Lung (tissue), 12 donors: ENCODE data around the gene MUSTN1. TPM values are rescaled to one million over a fixed set of nuclear protein-coding genes. Genes with fewer than 3 reads are reported as not detected.

ENCODE experiments used
- ATAC-seq: fragments of 200-7000 bp; cut with Tn5 transposase; one replicate; pipeline ENCODE4 v1.9.1; 2020; ENCODE audit warnings: moderate number of reproducible peaks; ENCODE audit not compliant: insufficient read depth, low FRiP score
- DNase-seq, 3 donors: peaks; one replicate each; pipeline ENCODE4 v3.0.0-alpha.2; 2013 to 2017
- H3K27ac ChIP-seq, 2 donors: one replicate each; pipeline ENCODE4 v1.5.1; 2013; ENCODE audit warnings: mild to moderate bottlenecking in 2 of 2, moderate library complexity in 2 of 2, control low read depth in 1 of 2, inconsistent platforms in 1 of 2, low read depth in 1 of 2, low read length in 1 of 2
- H3K27me3 ChIP-seq, 3 donors: one replicate each; pipeline ENCODE4 v1.5.1; 2013; ENCODE audit warnings: low read length in 2 of 3; ENCODE audit not compliant: control insufficient read depth in 3 of 3, insufficient read depth in 3 of 3
- H3K36me3 ChIP-seq, 4 donors: one replicate each; pipeline ENCODE4 v1.5.1; 2013; ENCODE audit warnings: low read length in 4 of 4, mild to moderate bottlenecking in 1 of 4, moderate library complexity in 1 of 4; ENCODE audit not compliant: control insufficient read depth in 4 of 4, insufficient read depth in 4 of 4
- H3K4me1 ChIP-seq, 5 donors: one replicate each; pipeline ENCODE4 v1.5.1; 2013; ENCODE audit warnings: low read length in 5 of 5, mild to moderate bottlenecking in 2 of 5, moderate library complexity in 1 of 5; ENCODE audit not compliant: control insufficient read depth in 5 of 5, insufficient read depth in 5 of 5
- H3K4me3 ChIP-seq: one replicate; pipeline ENCODE4 v1.5.1; 2013; ENCODE audit warnings: mild to moderate bottlenecking, control low read depth, moderate library complexity
- H3K9ac ChIP-seq, 2 donors: one replicate each; pipeline ENCODE4 v1.5.1; 2013; ENCODE audit warnings: low read length in 2 of 2, control low read depth in 1 of 2; ENCODE audit not compliant: insufficient read depth in 1 of 2
- H3K9me3 ChIP-seq, 4 donors: one replicate each; pipeline ENCODE4 v1.5.1; 2013; ENCODE audit warnings: low read length in 3 of 4, mild to moderate bottlenecking in 1 of 4, moderate library complexity in 1 of 4; ENCODE audit not compliant: control insufficient read depth in 4 of 4, insufficient read depth in 3 of 4
- CTCF ChIP-seq: IDR thresholded peaks from 2 replicates; pipeline ENCODE4 v1.5.1; 2012; ENCODE audit warnings: mild to moderate bottlenecking; ENCODE audit errors: control extremely low read depth, extremely low read depth
- WGBS, 2 donors: extraction: QIAGEN DNeasy Blood & Tissue Kit; methylation state at CpG; one replicate each; pipeline ENCODE4 v1.1.7; 2013; 5-methylcytosine and 5-hydroxymethylcytosine counted together
- polyA plus RNA-seq, 2 donors: library from polyadenylated mRNA; stranded (reverse); fragments of 200-250 nt; gene quantifications; one replicate each; pipeline ENCODE4 v1.2.1, GENCODE V29; 2013
- total RNA-seq, 2 donors: library from RNA; depleted of rRNA in 1 of 2; stranded (reverse); fragments of >200 nt in 1 of 2; gene quantifications; one replicate each; pipeline ENCODE4 v1.2.1, GENCODE V29; 2014 to 2021
- donor health status: control.
- donor health status: control.
- donor health status: Bipolar disorder and iron deficiency.
- donor health status: healthy.
- donor health status: DM: yes; HTN: yes; CAD: no.

MUSTN1 gene
- total and polyA plus RNA-seq, 4 donors, result 3.3 to 39.0 (median 7.8) TPM

- ATAC-seq (no peak), DNase-seq (no peak)
- TF ChIP-seq CTCF, result no peak
- WGBS, 2 donors, result 82 to 87% methylated on average over 16 of the region's 16 CpGs
- H3K4me3 ChIP-seq, result no peak within 1 kb of the TSS
- no peaks in the 10 kb centered on the region for H3K9me3 ChIP-seq
- no peak within 1 kb of the TSS for H3K9ac ChIP-seq
- H3K36me3 ChIP-seq, result peaks cover 0 to 12% (median 0%) of the 10 kb centered on the region in 4 donors
- H3K27ac ChIP-seq, result no peak within 1 kb of the TSS
- no peaks in the 10 kb centered on the region for H3K27me3 ChIP-seq
- H3K4me1 ChIP-seq, result peaks cover 0 to 17% (median 3%) of the 10 kb centered on the region in 5 donors
These were observed 4.1 kb downstream of the MUSTN1 start, which contains the start of gene ITIH4 for GRCh38 chr3:52830535-52831258. Gene ITIH4, minus strand, starts transcription at chr3:52830672. Its CDS starts 30 bp downstream, at chr3:52830642.

GRCh38 chr3:52829906-52830463, 4.8 kb downstream of the MUSTN1 start:
- Histone ChIP-seq H3K27me3 (no peaks in the 10 kb centered on the region), H3K27ac (no peak overlapping the region), H3K4me1 (peaks cover 0 to 13% (median 3%) of the 10 kb centered on the region in 5 donors), H3K9me3 (no peaks in the 10 kb centered on the region), H3K4me3 (no peak overlapping the region), H3K9ac (no peak overlapping the region), H3K36me3 (peaks cover 0 to 5% (median 0%) of the 10 kb centered on the region in 4 donors)
- ATAC-seq (no peak), DNase-seq (no peak)
- WGBS, 2 donors, result 85 to 89% methylated on average over 10 of the region's 10 CpGs
- no peak for TF ChIP-seq CTCF

GRCh38 chr3:52829482-52829881, 5.3 kb downstream of the MUSTN1 start:
- WGBS, 2 donors, result 87 to 96% methylated on average over 3 of the region's 3 CpGs
- H3K4me1 ChIP-seq, result peaks cover 0 to 11% (median 3%) of the 10 kb centered on the region in 5 donors
- ATAC-seq, result no peak

More at GRCh38 chr3:52829482-52829881, 5.3 kb downstream of the MUSTN1 start:
- DNase-seq, result no peak
- Histone ChIP-seq H3K4me3 (no peak overlapping the region), H3K36me3 (peaks cover 0 to 2% (median 0%) of the 10 kb centered on the region in 4 donors), H3K27me3 (no peaks in the 10 kb centered on the region), H3K9me3 (no peaks in the 10 kb centered on the region), H3K27ac (no peak overlapping the region), H3K9ac (no peak overlapping the region)
- TF ChIP-seq CTCF, result no peak
